ENCODE results near the gene CEP104. TPM values are rescaled to one million over a fixed set of nuclear protein-coding genes. Genes with fewer than 3 reads are reported as not detected.

The CEP104 gene
- total and polyA plus RNA-seq, 2 experiments from 2014 or later = 21.4 to 26.3 TPM

DNA sequence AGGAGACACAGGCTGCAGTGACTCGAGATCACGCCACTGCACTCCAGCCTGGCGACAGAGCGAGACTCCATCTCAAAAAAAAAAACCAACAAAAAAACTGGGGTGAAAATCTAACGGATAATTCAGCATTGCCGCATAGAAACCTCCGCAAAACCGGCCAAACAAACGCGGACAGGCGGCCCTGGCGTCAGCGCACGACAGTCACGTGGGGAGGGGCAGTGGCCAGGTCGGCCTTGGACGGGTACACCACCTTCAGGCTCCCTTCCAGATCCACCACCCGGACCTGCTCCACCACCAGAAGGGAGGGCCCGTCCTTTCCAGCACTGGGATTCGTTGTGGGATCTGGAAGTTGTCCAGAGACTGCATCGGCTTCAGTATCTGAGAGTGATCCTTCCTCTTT lies 76.1 kb downstream of the CEP104 start:
- TF ChIP-seq, protein P1, sequence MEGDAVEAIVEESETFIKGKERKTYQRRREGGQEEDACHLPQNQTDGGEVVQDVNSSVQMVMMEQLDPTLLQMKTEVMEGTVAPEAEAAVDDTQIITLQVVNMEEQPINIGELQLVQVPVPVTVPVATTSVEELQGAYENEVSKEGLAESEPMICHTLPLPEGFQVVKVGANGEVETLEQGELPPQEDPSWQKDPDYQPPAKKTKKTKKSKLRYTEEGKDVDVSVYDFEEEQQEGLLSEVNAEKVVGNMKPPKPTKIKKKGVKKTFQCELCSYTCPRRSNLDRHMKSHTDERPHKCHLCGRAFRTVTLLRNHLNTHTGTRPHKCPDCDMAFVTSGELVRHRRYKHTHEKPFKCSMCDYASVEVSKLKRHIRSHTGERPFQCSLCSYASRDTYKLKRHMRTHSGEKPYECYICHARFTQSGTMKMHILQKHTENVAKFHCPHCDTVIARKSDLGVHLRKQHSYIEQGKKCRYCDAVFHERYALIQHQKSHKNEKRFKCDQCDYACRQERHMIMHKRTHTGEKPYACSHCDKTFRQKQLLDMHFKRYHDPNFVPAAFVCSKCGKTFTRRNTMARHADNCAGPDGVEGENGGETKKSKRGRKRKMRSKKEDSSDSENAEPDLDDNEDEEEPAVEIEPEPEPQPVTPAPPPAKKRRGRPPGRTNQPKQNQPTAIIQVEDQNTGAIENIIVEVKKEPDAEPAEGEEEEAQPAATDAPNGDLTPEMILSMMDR (IDR thresholded peaks at IDR 0.05; ENCODE audit: low read depth, low read length) = no peak
- Histone ChIP-seq H3K27ac (no peak overlapping the region), H3K27me3 (no peaks in the 10 kb centered on the region), H3K4me3 (no peak overlapping the region), H3K36me3 (peaks cover 48% of the 10 kb centered on the region), H3K9me3 (ENCODE audit: low read depth) (no peaks in the 10 kb centered on the region), H3K4me1 (ENCODE audit: low read depth) (peaks cover 4% of the 10 kb centered on the region)
- no peak for DNase-seq (ENCODE audit: low read depth in 1 of 2, low spot score in 1 of 2)

DNA sequence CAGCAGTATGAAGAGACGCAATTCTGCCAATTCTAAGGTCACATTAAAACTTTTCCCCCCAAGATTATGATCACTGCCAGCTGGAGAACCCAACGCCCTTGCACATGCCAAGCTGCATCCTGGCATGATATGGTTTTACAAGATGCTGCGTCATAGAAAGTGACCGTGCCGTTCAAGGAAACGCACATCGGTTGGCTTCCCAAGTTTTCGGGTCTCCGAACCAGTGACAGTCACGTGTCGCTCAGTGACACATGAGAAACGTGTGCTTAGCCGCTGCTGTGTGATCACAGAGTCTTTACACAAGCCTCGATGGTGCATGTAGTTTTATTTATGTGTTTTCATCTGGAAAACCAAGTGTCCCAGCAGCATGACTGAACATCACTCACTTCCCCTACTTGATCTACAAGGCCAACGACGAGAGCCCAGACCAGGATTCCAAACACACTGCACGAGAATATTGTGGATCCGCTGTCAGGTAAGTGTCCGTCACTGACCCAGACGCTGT lies 77.0 kb downstream of the CEP104 start:
- no peak for DNase-seq (ENCODE audit: low read depth in 1 of 2, low spot score in 1 of 2)
- H3K36me3 ChIP-seq = peaks cover 42% of the 10 kb centered on the region
- H3K27me3 ChIP-seq = no peaks in the 10 kb centered on the region
- H3K27ac ChIP-seq = no peak overlapping the region
- TF ChIP-seq, protein P1 (IDR thresholded peaks at IDR 0.05; ENCODE audit: low read depth, low read length) = no peak
- H3K9me3 ChIP-seq (ENCODE audit: low read depth) = no peaks in the 10 kb centered on the region
- no peak overlapping the region for H3K4me3 ChIP-seq
- H3K4me1 ChIP-seq (ENCODE audit: low read depth) = peaks cover 13% of the 10 kb centered on the region

DNA sequence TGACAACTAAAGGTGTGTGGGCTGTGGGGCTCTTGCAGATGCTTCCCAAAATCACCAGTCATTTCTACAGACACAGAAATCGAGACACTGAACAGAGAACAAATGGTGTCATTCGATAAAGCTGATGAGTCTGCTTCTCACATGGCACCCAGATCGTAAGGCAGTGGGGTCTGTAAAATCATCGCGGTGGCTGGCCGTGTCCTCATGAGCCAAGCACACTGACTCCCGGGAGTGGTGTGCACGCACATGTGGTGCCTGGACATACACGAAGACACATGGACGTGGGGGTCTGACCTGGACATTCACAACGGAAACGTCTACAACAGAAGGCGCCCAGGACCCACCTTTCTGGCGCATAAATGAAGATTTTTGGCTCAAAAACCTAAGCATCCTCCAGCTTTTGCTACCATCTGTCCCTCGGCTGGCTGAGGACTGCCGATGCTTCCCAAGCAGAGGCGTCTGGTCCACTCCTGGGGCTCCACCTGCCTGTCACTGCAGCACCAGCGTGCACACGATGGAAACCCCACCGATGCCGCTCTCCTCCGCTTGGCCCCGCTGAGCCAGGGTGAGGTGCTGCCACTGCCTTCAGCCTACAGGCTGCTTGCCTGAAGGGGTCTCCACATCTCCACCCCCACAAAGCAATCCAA lies 77.6 kb downstream of the CEP104 start:
- H3K27ac ChIP-seq = no peak overlapping the region
- no peak overlapping the region for H3K4me3 ChIP-seq
- H3K4me1 ChIP-seq (ENCODE audit: low read depth) = peaks cover 19% of the 10 kb centered on the region
- H3K27me3 ChIP-seq = no peaks in the 10 kb centered on the region
- no peak for DNase-seq (ENCODE audit: low read depth in 1 of 2, low spot score in 1 of 2)
- TF ChIP-seq, protein P1 (IDR thresholded peaks at IDR 0.05; ENCODE audit: low read depth, low read length) = no peak
- H3K36me3 ChIP-seq = peaks cover 40% of the 10 kb centered on the region
- H3K9me3 ChIP-seq (ENCODE audit: low read depth) = no peaks in the 10 kb centered on the region

DNA sequence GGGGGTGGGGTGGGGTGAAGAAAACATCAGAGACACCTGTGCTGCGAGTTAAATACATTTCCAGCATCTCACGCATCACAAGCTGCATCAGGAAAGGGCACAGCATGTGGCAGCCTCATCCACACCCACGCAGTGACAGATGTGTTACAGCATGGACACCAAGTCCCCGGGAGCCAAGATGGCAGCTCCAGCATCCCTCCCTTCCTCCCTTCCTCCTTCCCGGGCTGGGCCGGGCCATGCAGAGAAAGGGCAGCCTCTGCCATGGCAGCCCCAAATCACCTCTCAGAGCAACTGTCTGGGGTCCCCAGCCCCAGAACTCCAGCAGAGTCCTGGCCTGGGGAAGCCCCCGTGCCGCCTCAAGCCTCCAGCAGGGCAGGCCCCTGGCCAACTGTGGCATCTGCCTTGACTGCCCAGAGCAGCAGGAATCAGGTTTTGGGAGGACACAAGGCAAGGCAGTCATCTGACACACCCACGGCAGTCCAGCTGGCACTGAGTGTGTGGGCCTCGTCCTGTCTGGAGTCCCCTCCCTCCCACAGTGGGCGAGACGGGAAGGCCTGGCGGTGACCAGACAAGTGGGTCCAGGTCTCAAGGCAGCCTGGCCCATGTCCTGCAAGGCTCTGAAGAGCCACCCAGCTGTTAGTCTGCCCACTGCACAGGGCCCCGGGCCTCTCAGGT lies 78.3 kb downstream of the CEP104 start:
- no peaks in the 10 kb centered on the region for H3K9me3 ChIP-seq (ENCODE audit: low read depth)
- DNase-seq (ENCODE audit: low read depth in 1 of 2, low spot score in 1 of 2) = no peak
- H3K4me3 ChIP-seq = no peak overlapping the region
- H3K36me3 ChIP-seq = peaks cover 33% of the 10 kb centered on the region
- H3K27ac ChIP-seq = no peak overlapping the region
- H3K27me3 ChIP-seq = no peaks in the 10 kb centered on the region
- TF ChIP-seq, protein P1 (IDR thresholded peaks at IDR 0.05; ENCODE audit: low read depth, low read length) = no peak
- peaks cover 23% of the 10 kb centered on the region for H3K4me1 ChIP-seq (ENCODE audit: low read depth)

DNA sequence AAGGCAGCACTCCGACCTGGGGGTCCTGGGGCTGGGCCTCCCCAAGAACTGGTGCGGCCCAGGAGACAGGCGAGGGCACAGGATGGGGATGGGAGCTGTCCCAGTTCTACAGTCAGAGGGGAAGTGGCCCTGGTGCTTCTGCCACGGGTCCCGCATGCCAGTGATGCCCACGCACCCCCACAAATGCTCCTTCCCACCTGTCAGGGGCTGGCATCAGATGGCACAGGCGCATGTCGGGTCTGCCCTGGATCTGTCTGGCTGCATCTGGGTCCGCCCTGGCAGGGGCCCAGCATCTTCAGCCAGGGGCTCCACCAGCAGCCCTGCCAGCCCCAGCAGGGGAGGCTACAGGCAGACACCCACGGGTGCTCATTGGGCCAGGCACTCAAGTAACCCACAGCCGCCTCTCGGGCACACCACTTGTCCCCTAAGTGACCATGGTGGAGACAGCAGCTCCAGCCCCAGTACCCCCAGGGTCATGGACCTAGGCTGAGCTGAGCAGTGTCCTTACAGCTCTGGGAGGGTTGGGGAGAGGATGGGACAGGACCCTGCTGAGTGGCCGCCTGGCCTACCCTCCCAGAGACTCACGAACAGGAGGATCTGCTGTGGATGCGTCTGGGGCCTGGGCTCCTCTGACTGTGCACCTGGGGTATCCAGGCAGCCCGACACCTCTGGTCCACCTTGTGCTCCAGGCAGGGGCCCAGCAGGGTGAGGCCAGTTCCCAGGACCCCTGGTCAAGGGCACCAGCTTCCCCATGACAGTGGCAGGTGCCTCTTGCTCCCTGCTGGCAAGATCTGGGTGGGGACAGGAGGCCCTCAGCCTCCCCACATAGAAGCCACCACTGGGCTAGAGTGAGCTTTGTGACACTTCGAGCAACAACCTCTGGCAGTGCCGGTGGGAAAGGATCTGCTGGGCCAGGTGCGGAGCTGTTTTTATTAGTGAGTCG lies 79.1 kb downstream of the CEP104 start:
- Histone ChIP-seq H3K36me3 (peaks cover 30% of the 10 kb centered on the region), H3K9me3 (ENCODE audit: low read depth) (no peaks in the 10 kb centered on the region)
- DNase-seq (ENCODE audit: low read depth in 1 of 2, low spot score in 1 of 2) = no peak

More for the DNA sequence above, 79.1 kb downstream of the CEP104 start:
- peaks cover 28% of the 10 kb centered on the region for H3K4me1 ChIP-seq (ENCODE audit: low read depth)
- no peaks in the 10 kb centered on the region for H3K27me3 ChIP-seq
- H3K27ac ChIP-seq = no peak overlapping the region
- TF ChIP-seq, protein P1 (IDR thresholded peaks at IDR 0.05; ENCODE audit: low read depth, low read length) = no peak
- no peak overlapping the region for H3K4me3 ChIP-seq
